Coronary artery (tissue), 2 donors: ENCODE data around the gene FDXR.
"Not testable (repeated sequence)": the region's sequence is repeated elsewhere in the genome, so short reads cannot be mapped to it uniquely, and the experiment has no call there.

Experiments
- DNase-seq: peaks from one replicate; pipeline ENCODE4 v3.0.0-alpha.2; 2017; ENCODE audit warnings: low spot score
- H3K27ac ChIP-seq, 2 donors: fragments of 200-600 bp; sonication (generic); one replicate each; pipeline ENCODE4 v1.5.1; 2016 to 2019
- H3K4me3 ChIP-seq: fragments of 200-600 bp; sonication (generic); 2 replicates; pipeline ENCODE4 v1.5.1; 2016; ENCODE audit warnings: mild to moderate bottlenecking, moderate library complexity
- TF ChIP-seq, protein P1 (sequence below): fragments of 200-600 bp; sonication (generic); IDR thresholded peaks from one replicate; pipeline ENCODE4 v1.5.1; 2019; ENCODE audit warnings: antibody characterized with exemption

Gene FDXR

GRCh38 chr17:74875155-74875976, 2.6 kb upstream of the FDXR start:
- no peak overlapping the region for H3K27ac ChIP-seq
- TF ChIP-seq, protein P1, sequence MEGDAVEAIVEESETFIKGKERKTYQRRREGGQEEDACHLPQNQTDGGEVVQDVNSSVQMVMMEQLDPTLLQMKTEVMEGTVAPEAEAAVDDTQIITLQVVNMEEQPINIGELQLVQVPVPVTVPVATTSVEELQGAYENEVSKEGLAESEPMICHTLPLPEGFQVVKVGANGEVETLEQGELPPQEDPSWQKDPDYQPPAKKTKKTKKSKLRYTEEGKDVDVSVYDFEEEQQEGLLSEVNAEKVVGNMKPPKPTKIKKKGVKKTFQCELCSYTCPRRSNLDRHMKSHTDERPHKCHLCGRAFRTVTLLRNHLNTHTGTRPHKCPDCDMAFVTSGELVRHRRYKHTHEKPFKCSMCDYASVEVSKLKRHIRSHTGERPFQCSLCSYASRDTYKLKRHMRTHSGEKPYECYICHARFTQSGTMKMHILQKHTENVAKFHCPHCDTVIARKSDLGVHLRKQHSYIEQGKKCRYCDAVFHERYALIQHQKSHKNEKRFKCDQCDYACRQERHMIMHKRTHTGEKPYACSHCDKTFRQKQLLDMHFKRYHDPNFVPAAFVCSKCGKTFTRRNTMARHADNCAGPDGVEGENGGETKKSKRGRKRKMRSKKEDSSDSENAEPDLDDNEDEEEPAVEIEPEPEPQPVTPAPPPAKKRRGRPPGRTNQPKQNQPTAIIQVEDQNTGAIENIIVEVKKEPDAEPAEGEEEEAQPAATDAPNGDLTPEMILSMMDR = no peak
- no peak overlapping the region for H3K4me3 ChIP-seq
- DNase-seq = no peak

DNA sequence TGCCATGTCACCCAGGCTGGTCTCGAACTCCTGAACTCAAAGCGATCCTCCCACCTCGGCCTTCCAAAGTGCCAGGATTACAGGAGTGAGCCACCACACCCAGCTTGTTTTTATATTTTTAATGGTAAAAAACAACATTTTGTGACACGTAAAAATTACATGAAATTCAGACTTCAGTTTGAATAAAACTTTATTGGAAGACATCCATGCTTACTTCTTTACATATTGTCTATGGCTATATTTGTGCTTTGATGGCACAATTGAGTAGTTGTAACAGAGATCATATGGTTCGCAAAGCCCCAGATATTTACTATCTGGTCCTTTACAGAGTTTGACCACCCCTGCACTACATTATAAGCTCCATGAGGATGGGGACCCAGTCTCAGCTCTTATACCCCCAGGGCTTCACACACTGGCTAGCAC, 1.8 kb upstream of the FDXR start:
- DNase-seq = no peak
- Histone ChIP-seq H3K27ac (no peak overlapping the region), H3K4me3 (no peak overlapping the region)
- TF ChIP-seq, protein P1 = no peak

- DNase-seq = no peak
- H3K4me3 ChIP-seq = peak overlapping the region; percentile 74
- TF ChIP-seq, protein P1 = no peak
- H3K27ac ChIP-seq = peak overlapping the region; percentile 86 to 91
These were observed 1.2 kb upstream of the FDXR start for GRCh38 chr17:74873874-74874614.

GRCh38 chr17:74873037-74873873, 461 bp upstream of the FDXR start:
- TF ChIP-seq, protein P1 = no peak
- peak overlapping the region; percentile 95 for H3K4me3 ChIP-seq
- peak overlapping the region; percentile 86 to 91 for H3K27ac ChIP-seq
- peak; percentile 100 for DNase-seq

DNA sequence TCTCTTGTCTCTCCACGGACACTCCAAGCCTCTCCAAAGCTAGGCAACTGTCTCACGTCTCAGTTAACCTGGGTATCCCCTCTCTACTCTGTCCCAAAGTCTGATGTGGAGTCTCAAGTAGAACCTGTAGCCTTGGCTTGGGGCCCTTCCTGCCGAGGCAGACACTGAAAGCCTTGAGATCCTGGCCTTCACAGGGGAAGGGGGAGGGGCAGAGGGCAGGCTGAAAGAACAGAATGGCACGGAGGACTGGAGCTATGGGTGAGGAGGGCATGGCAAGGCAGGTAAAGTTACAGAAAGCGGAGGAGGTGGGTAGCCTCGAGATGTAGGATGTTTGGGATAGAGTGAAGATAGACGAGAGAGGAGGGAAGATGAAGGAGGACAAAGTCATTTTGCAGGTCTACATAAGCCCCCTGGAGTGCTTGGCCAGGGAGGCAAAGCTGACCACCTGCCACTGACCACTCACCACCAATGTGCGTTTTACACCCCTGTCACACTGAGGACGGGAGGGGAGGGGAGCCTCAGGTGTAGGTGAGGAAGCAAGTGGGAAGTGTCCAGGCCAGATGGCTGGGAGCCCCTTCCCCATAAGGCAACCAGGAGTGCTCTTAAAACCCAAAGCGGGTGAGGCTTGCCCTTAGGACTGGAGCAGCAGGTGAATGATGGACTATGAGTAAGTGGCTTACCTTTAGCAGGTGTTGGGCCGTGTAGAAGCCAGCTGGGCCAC, 1.3 kb downstream of the FDXR start:
- peak overlapping the region; percentile 95 for H3K4me3 ChIP-seq
- no peak overlapping the region for H3K27ac ChIP-seq
- DNase-seq = no peak
- TF ChIP-seq, protein P1 = no peak

GRCh38 chr17:74870512-74870911, 2.3 kb downstream of the FDXR start:
- no peak for DNase-seq
- no peak overlapping the region for H3K4me3 ChIP-seq
- H3K27ac ChIP-seq = no peak overlapping the region
- TF ChIP-seq, protein P1 = no peak

GRCh38 chr17:74870028-74870427, 2.8 kb downstream of the FDXR start:
- not testable (repeated sequence) for DNase-seq, H3K4me3 ChIP-seq, H3K27ac ChIP-seq
